Kidney (tissue), 14 donors: Measurements from ENCODE around the gene PARVB. TPM values are rescaled to one million over a fixed set of nuclear protein-coding genes. Genes with fewer than 3 reads are reported as not detected.

Experiments used
- DNase-seq, 5 donors: peaks; one replicate each; pipeline ENCODE4 v3.0.0-alpha.2; 2013 to 2020
- FAIRE-seq: peaks from 2 replicates; lab custom pipeline; 2012; peaks lifted over from hg19 to GRCh38; lab: Jason Lieb, UNC
- H3K27ac ChIP-seq, 2 donors: one replicate each; pipeline ENCODE4 v1.7.0; 2013; ENCODE audit warnings: low read depth in 2 of 2, low read length in 2 of 2, inconsistent platforms in 1 of 2
- H3K27me3 ChIP-seq: one replicate; pipeline ENCODE4 v1.7.1; 2013; ENCODE audit warnings: low read length, inconsistent platforms; ENCODE audit not compliant: control insufficient read depth, insufficient read depth
- H3K36me3 ChIP-seq, 3 donors: one replicate each; pipeline versions ENCODE4 v1.7.0 to v1.7.1; 2013; ENCODE audit warnings: low read length in 3 of 3, control low read depth in 1 of 3, inconsistent platforms in 1 of 3; ENCODE audit not compliant: insufficient read depth in 3 of 3, control insufficient read depth in 2 of 3
- H3K4me1 ChIP-seq, 3 donors: one replicate each; pipeline versions ENCODE4 v1.7.0 to v1.7.1; 2013; ENCODE audit warnings: low read length in 3 of 3, inconsistent platforms in 1 of 3, low read depth in 1 of 3; ENCODE audit not compliant: control insufficient read depth in 2 of 3, insufficient read depth in 2 of 3
- H3K4me3 ChIP-seq, 3 donors: one replicate each; pipeline versions ENCODE4 v1.7.0 to v1.8.1; 2013; ENCODE audit warnings: low read length in 3 of 3, control low read depth in 1 of 3, inconsistent platforms in 1 of 3
- H3K9ac ChIP-seq, 3 donors: one replicate each; pipeline versions ENCODE4 v1.7.0 to v1.7.1; 2013; ENCODE audit warnings: low read length in 3 of 3, control low read depth in 1 of 3, inconsistent platforms in 1 of 3
- H3K9me3 ChIP-seq, 3 donors: one replicate each; pipeline versions ENCODE4 v1.7.0 to v1.7.1; 2013; ENCODE audit warnings: low read length in 3 of 3, control low read depth in 1 of 3, inconsistent platforms in 1 of 3; ENCODE audit not compliant: control insufficient read depth in 2 of 3, insufficient read depth in 1 of 3
- CTCF ChIP-seq: IDR thresholded peaks from 3 replicates; pipeline ENCODE4 v1.5.1; 2012; ENCODE audit warnings: mild to moderate bottlenecking, moderate library complexity, borderline replicate concordance; ENCODE audit not compliant: insufficient read depth; ENCODE audit errors: extremely low read depth
- intact Hi-C: fragments of 100-400 bp; cut with DNase I; formaldehyde crosslinking; loops from one replicate; pipeline ENCODE4 v1.11.1; 2022
- polyA plus RNA-seq: library from polyadenylated mRNA; stranded (reverse); fragments of 350-450 nt; fragmentation: Illumina TruSeq; extraction: RNeasy Lipid Tissue Mini Kit (QIAGEN cat#74804); gene quantifications from one replicate; pipeline ENCODE4 v1.2.3, GENCODE V29; 2014; ENCODE audit warnings: low read depth, low replicate concordance; ENCODE audit not compliant: insufficient read depth
- total RNA-seq: library from RNA; stranded (reverse); fragmentation: NEBNext Ultra II Directional; extraction: Animal tissue kit (Norgen Biotek cat#: 25700); gene quantifications from one replicate; pipeline ENCODE4 v1.2.1, GENCODE V29; 2021
- donor health status: control.
- donor health status: control.
- donor health status: control.
- donor health status: control.
- donor health status: control.
- donor health status: DM: yes; HTN: yes; CAD: no.
- donor health status: Normal renal cell carcinoma (clear cell type).

The PARVB gene
- total and polyA plus RNA-seq, 2 donors from 2014 or later, result 32.9 to 51.1 TPM

- Histone ChIP-seq H3K27ac (peak within 1 kb of the TSS in 1 of 2 donors; percentile 37), H3K9ac (no peak within 1 kb of the TSS), H3K36me3 (no peaks in the 10 kb centered on the region), H3K4me3 (no peak within 1 kb of the TSS), H3K4me1 (no peaks in the 10 kb centered on the region), H3K27me3 (no peaks in the 10 kb centered on the region), H3K9me3 (no peaks in the 10 kb centered on the region)
- intact Hi-C loops, result no loop called here
- no peak for FAIRE-seq
- TF ChIP-seq CTCF, result no peak
- DNase-seq, result no peak
Observed at GRCh38 chr22:44180706-44181032, 156.6 kb downstream of the PARVB start, which contains the start of gene PARVG. Gene PARVG, plus strand, starts transcription at chr22:44180925. Its CDS starts 2,405 bp downstream, at chr22:44183330.

- Histone ChIP-seq H3K36me3 (no peaks in the 10 kb centered on the region), H3K27ac (peak overlapping the region in 1 of 2 donors; percentile 37), H3K9me3 (no peaks in the 10 kb centered on the region), H3K4me3 (no peak overlapping the region), H3K4me1 (no peaks in the 10 kb centered on the region), H3K27me3 (no peaks in the 10 kb centered on the region), H3K9ac (no peak overlapping the region)
- intact Hi-C loops, result no loop called here
- DNase-seq (peak in 1 of 5 donors; percentile 78), FAIRE-seq (no peak)
- no peak for TF ChIP-seq CTCF
Observed at GRCh38 chr22:44181033-44181911, 157.2 kb downstream of the PARVB start.

- H3K9me3 ChIP-seq, result no peaks in the 10 kb centered on the region
- no peak overlapping the region for H3K4me3 ChIP-seq
- DNase-seq (peak in 1 of 5 donors; percentile 62), FAIRE-seq (no peak)
- intact Hi-C loops, result no loop called here
- TF ChIP-seq CTCF, result no peak
- peak overlapping the region; percentile 32 to 41 for H3K27ac ChIP-seq
- no peaks in the 10 kb centered on the region for H3K27me3 ChIP-seq
- no peaks in the 10 kb centered on the region for H3K36me3 ChIP-seq
- no peak overlapping the region for H3K9ac ChIP-seq
- H3K4me1 ChIP-seq, result no peaks in the 10 kb centered on the region
Observed at GRCh38 chr22:44181912-44182587, 157.9 kb downstream of the PARVB start.
